ENCODE results near the gene DPYSL4. TPM values are rescaled to one million over a fixed set of nuclear protein-coding genes. Genes with fewer than 3 reads are reported as not detected.

Gene DPYSL4
- total and polyA plus RNA-seq, 2 of the 13 experiments (the other 11 are each of a cell fraction or from before 2014, with no cell fraction given): 0.84 to 1.2 TPM

GRCh38 chr10:132175907-132176581, 10.7 kb upstream of the DPYSL4 start (continued):
- TF ChIP-seq MED8 (CRISPR knock-in tag; IDR thresholded peaks at IDR 0.05; ENCODE audit: insufficient replicate concordance) (no peak), ZHX2 (IDR thresholded peaks at IDR 0.05; ENCODE audit: low read depth) (no peak), ZHX2 (CRISPR knock-in tag; IDR thresholded peaks at IDR 0.05; ENCODE audit: borderline replicate concordance) (no peak), MIER2 (CRISPR knock-in tag; IDR thresholded peaks at IDR 0.05) (no peak)

GRCh38 chr10:132176623-132177500, 9.9 kb upstream of the DPYSL4 start:
- CTCF ChIA-PET (ENCODE audit: low intra/inter-chr PET ratio, low total read pairs): no interaction called here
- no TSS peak for BruUV-seq (replicated peaks)
- Histone ChIP-seq H3K4me1 (ENCODE audit: insufficient read depth, low read length) (peaks cover 48% of the 10 kb centered on the region), H3K27me3 (ENCODE audit: control insufficient read depth in 1 of 2, insufficient read depth in 2 of 2, low read length in 2 of 2) (peaks cover 2 to 45% of the 10 kb centered on the region in 2 experiments), H3K9me3 (ENCODE audit: low read length) (no peaks in the 10 kb centered on the region), H3K4me3 (replicated peaks in 1 of 3; ENCODE audit: insufficient read depth in 1 of 3, low read depth in 2 of 3, low read length in 3 of 3) (no peak overlapping the region), H3K79me2 (ENCODE audit: insufficient read depth, low read length) (no peaks in the 10 kb centered on the region), H3K4me2 (ENCODE audit: low read depth, low read length) (peak overlapping the region; percentile 45; the same call in 1 of the 2 replicates), H3K36me3 (replicated peaks in 1 of 2; ENCODE audit: control insufficient read depth in 1 of 2, insufficient read depth in 2 of 2, low read length in 2 of 2) (no peaks in the 10 kb centered on the region), H3K27ac (ENCODE audit: extremely low read length, insufficient read depth, low read length) (no peak overlapping the region), H4K20me1 (ENCODE audit: insufficient read depth, low read length) (no peaks in the 10 kb centered on the region; the same call in 1 of the 2 replicates), H3K9ac (ENCODE audit: insufficient read depth, low read depth, low read length) (no peak overlapping the region), H2AFZ (ENCODE audit: low read length) (no peak overlapping the region)
- no peak for DNase-seq (ENCODE audit: low spot score)
- intact Hi-C loops (cut with micrococcal nuclease; ENCODE audit: unreplicated experiment) (no loop called here), in situ Hi-C loops (cut with HindIII; ENCODE audit: extremely low pct_ligation_motif_present, low pct_unique_long_range_greater_than_20kb) (no loop called here)
- POLR2A ChIA-PET: no interaction called here
- no peak for FAIRE-seq
- WGBS (ENCODE audit: low lambda C conversion rate): 56% methylated on average over 18 of the region's 19 CpGs
- ATAC-seq: no peak
- TF ChIP-seq NONO (IDR thresholded peaks at IDR 0.05) (no peak), NONO (CRISPR knock-in tag; conservative IDR thresholded peaks at IDR 0.05) (no peak)
